Liver (tissue), 9 donors: ENCODE measurements around the gene CCR9. TPM values are rescaled to one million over a fixed set of nuclear protein-coding genes. Genes with fewer than 3 reads are reported as not detected.

Experiments used
- DNase-seq: peaks from one replicate; pipeline ENCODE4 v3.0.0-alpha.2; 2017; ENCODE audit warnings: low spot score
- H3K27ac ChIP-seq, 2 donors: one replicate each; pipeline ENCODE4 v1.7.0; 2013; ENCODE audit warnings: inconsistent platforms in 2 of 2, low read length in 2 of 2, control low read depth in 1 of 2, low read depth in 1 of 2, mild to moderate bottlenecking in 1 of 2
- H3K27me3 ChIP-seq, 4 donors: one replicate each; pipeline versions ENCODE4 v1.6.1 to v1.7.0; 2013; ENCODE audit warnings: low read length in 3 of 4, inconsistent platforms in 1 of 4, mild to moderate bottlenecking in 1 of 4, moderate library complexity in 1 of 4; ENCODE audit not compliant: control insufficient read depth in 4 of 4, insufficient read depth in 4 of 4
- H3K36me3 ChIP-seq, 4 donors: one replicate each; pipeline versions ENCODE4 v1.6.1 to v1.7.0; 2013; ENCODE audit warnings: low read length in 3 of 4, mild to moderate bottlenecking in 3 of 4, low read depth in 1 of 4, moderate library complexity in 1 of 4; ENCODE audit not compliant: control insufficient read depth in 4 of 4, insufficient read depth in 3 of 4
- H3K4me1 ChIP-seq, 4 donors: one replicate each; pipeline versions ENCODE4 v1.6.1 to v1.7.0; 2013; ENCODE audit warnings: low read length in 3 of 4, mild to moderate bottlenecking in 3 of 4, moderate library complexity in 1 of 4; ENCODE audit not compliant: control insufficient read depth in 4 of 4, insufficient read depth in 4 of 4
- H3K4me3 ChIP-seq, 3 donors: one replicate each; pipeline versions ENCODE4 v1.6.1 to v1.7.0; 2013; ENCODE audit warnings: low read length in 3 of 3, control low read depth in 1 of 3, low read depth in 1 of 3, mild to moderate bottlenecking in 1 of 3
- H3K9ac ChIP-seq, 2 donors: one replicate each; pipeline ENCODE4 v1.7.0; 2013; ENCODE audit warnings: low read length in 2 of 2, mild to moderate bottlenecking in 2 of 2, moderate library complexity in 2 of 2, control low read depth in 1 of 2, low read depth in 1 of 2
- H3K9me3 ChIP-seq, 4 donors: one replicate each; pipeline versions ENCODE4 v1.6.1 to v1.7.0; 2013; ENCODE audit warnings: low read length in 3 of 4; ENCODE audit not compliant: control insufficient read depth in 4 of 4
- ATF3 ChIP-seq: IDR thresholded peaks from 2 replicates; pipeline ENCODE4 v1.6.1; 2016; ENCODE audit warnings: antibody characterized with exemption
- EGR1 ChIP-seq, 2 donors: IDR thresholded peaks; 2 replicates each; pipeline ENCODE4 v1.6.1; 2016 to 2018; ENCODE audit warnings: antibody characterized with exemption in 2 of 2, low read depth in 2 of 2
- FOXA1 ChIP-seq: IDR thresholded peaks from 2 replicates; pipeline ENCODE4 v1.6.1; 2016; ENCODE audit warnings: antibody characterized with exemption
- FOXA2 ChIP-seq: IDR thresholded peaks from 2 replicates; pipeline ENCODE4 v1.6.1; 2016; ENCODE audit warnings: antibody characterized with exemption
- GABPA ChIP-seq, 2 donors: IDR thresholded peaks in 1 of 2; conservative IDR thresholded peaks in 1 of 2; 2 replicates each; pipeline ENCODE4 v1.6.1; 2016; ENCODE audit warnings: antibody characterized with exemption in 2 of 2, mild to moderate bottlenecking in 1 of 2, moderate library complexity in 1 of 2
- HNF4A ChIP-seq, 2 donors: conservative IDR thresholded peaks; 2 replicates each; pipeline ENCODE4 v1.6.1; 2016; ENCODE audit warnings: antibody characterized with exemption in 2 of 2, mild to moderate bottlenecking in 2 of 2
- HNF4G ChIP-seq: IDR thresholded peaks from 2 replicates; pipeline ENCODE4 v1.6.1; 2016; ENCODE audit warnings: antibody characterized with exemption
- JUND ChIP-seq, 2 donors: IDR thresholded peaks; 2 replicates each; pipeline ENCODE4 v1.6.1; 2016; ENCODE audit warnings: antibody characterized with exemption in 2 of 2
- MAX ChIP-seq: IDR thresholded peaks from 2 replicates; pipeline ENCODE4 v1.6.1; 2016; ENCODE audit warnings: antibody characterized with exemption
- NR2F2 ChIP-seq: IDR thresholded peaks from 2 replicates; pipeline ENCODE4 v1.6.1; 2016; ENCODE audit warnings: antibody characterized with exemption
- RAD21 ChIP-seq, 2 donors: IDR thresholded peaks; 2 replicates each; pipeline ENCODE4 v1.6.1; 2016; ENCODE audit warnings: antibody characterized with exemption in 2 of 2, mild to moderate bottlenecking in 2 of 2
- RXRA ChIP-seq, 2 donors: IDR thresholded peaks; 2 replicates each; pipeline ENCODE4 v1.6.1; 2017 to 2018; ENCODE audit warnings: antibody characterized with exemption in 2 of 2, mild to moderate bottlenecking in 1 of 2
- SP1 ChIP-seq: IDR thresholded peaks from 2 replicates; pipeline ENCODE4 v1.6.1; 2018; ENCODE audit warnings: antibody characterized with exemption, mild to moderate bottlenecking
- TAF1 ChIP-seq: conservative IDR thresholded peaks from 2 replicates; pipeline ENCODE4 v1.6.1; 2016; ENCODE audit warnings: antibody characterized with exemption, mild to moderate bottlenecking
- YY1 ChIP-seq: IDR thresholded peaks from 2 replicates; pipeline ENCODE4 v1.6.1; 2016; ENCODE audit warnings: antibody characterized with exemption, mild to moderate bottlenecking
- whole genome bisulfite sequencing: extraction: QIAGEN DNeasy Blood & Tissue Kit; methylation state at CpG from one replicate; pipeline ENCODE4 v1.1.7; 2013; 5-methylcytosine and 5-hydroxymethylcytosine counted together
- polyA plus RNA-seq, 2 donors: library from polyadenylated mRNA; stranded (reverse) in 1 of 2; unstranded in 1 of 2; fragments of 200-250 nt in 1 of 2; fragments of >200 nt in 1 of 2; fragmentation: Nextera tagmentation in 1 of 2; extraction: Ambion mirVana in 1 of 2; gene quantifications; one replicate each; pipeline versions ENCODE4 v1.2.1 to v1.2.3, GENCODE V29; 2013 to 2015
- total RNA-seq, 2 donors: library from RNA; depleted of rRNA; stranded (reverse); fragments of >200 nt; gene quantifications; one replicate each; pipeline ENCODE4 v1.2.3, GENCODE V29; 2014
- TF ChIP-seq, protein P1 (sequence below): fragments of 150-350 bp; IDR thresholded peaks from 2 replicates; pipeline ENCODE4 v1.5.1; 2017; ENCODE audit warnings: improper control_type of control experiment, low read depth, low read length; ENCODE audit not compliant: missing input control
- TF ChIP-seq, protein P2 (sequence below): IDR thresholded peaks from 2 replicates; pipeline ENCODE4 v1.6.1; 2016; ENCODE audit warnings: antibody characterized with exemption, mild to moderate bottlenecking
- TF ChIP-seq, protein P3 (sequence below): IDR thresholded peaks from 2 replicates; pipeline ENCODE4 v1.6.1; 2016; ENCODE audit warnings: antibody characterized with exemption
- donor health status: healthy.
- donor health status: healthy.
- donor health status: healthy.
- donor health status: healthy.
- donor health status: healthy.

CCR9 gene
- total and polyA plus RNA-seq, 4 donors = 0.28 TPM; not detected in 3

DNA sequence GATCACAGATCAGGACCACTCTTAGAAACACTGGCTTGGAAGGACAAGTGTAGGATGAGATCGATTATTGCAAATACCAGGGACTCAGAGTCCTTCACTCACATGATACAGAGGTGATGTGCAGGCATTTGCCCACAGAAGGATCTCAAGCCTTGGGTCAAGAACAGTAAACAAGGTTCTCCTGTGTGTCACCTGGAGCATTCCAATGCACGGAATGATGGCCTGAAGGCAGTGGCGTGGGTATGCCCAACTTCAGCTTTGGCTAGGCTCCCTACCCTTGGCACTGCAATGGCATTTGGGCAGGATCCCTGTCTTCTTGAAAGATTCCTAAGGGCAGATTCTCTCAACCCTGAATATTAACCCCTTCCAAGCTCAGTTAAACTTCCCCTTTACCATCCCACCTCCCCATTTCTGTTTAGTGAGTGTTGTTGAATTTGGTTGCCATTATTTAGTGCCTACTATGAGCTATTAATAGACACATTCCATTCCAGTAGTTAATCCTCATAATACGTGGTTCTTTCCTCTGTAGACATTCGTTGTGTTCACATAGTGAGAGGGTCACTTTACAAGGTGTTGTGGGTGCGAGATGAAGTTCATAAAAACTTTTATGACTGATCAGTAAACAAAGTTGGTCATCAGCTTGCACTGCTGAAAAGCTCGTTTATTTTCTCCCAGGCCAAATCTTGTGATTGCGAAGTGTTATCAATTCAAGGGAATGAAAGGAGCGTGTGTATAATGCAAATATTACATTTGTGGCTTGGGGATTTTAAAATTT lies 43.3 kb upstream of the CCR9 start:
- Histone ChIP-seq H3K4me1 (peaks cover 2 to 29% (median 24%) of the 10 kb centered on the region in 4 donors), H3K27me3 (no peaks in the 10 kb centered on the region), H3K4me3 (no peak overlapping the region), H3K27ac (no peak overlapping the region), H3K36me3 (no peaks in the 10 kb centered on the region), H3K9me3 (no peaks in the 10 kb centered on the region), H3K9ac (no peak overlapping the region)
- TF ChIP-seq YY1 (no peak), HNF4G (no peak), TAF1 (no peak)
- TF ChIP-seq, protein P1, sequence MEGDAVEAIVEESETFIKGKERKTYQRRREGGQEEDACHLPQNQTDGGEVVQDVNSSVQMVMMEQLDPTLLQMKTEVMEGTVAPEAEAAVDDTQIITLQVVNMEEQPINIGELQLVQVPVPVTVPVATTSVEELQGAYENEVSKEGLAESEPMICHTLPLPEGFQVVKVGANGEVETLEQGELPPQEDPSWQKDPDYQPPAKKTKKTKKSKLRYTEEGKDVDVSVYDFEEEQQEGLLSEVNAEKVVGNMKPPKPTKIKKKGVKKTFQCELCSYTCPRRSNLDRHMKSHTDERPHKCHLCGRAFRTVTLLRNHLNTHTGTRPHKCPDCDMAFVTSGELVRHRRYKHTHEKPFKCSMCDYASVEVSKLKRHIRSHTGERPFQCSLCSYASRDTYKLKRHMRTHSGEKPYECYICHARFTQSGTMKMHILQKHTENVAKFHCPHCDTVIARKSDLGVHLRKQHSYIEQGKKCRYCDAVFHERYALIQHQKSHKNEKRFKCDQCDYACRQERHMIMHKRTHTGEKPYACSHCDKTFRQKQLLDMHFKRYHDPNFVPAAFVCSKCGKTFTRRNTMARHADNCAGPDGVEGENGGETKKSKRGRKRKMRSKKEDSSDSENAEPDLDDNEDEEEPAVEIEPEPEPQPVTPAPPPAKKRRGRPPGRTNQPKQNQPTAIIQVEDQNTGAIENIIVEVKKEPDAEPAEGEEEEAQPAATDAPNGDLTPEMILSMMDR = no peak
- DNase-seq = no peak
- WGBS = 87% methylated on average over 9 of the region's 9 CpGs

DNA sequence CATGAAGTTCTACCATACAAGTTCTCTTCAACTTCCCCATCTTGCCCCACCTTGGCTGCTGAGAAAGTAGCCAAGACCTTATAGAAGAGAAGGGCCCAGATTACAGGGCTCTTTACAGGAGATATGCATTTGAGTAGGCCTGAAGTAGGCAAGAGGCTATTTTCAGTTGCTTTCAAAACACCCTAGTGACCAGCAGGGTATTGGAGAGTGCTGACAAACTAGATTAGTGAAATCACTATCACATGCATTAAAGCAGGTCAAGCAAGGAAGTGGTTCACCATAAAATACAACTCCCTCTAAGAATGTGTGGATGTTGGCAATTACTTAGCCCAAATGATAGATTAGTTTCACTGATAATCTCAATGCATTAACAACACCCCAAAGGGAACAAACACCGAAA lies 41.7 kb upstream of the CCR9 start:
- WGBS = 91% methylated on average over 1 of the region's 1 CpG
- Histone ChIP-seq H3K4me3 (no peak overlapping the region), H3K27ac (no peak overlapping the region), H3K9ac (no peak overlapping the region), H3K9me3 (no peaks in the 10 kb centered on the region), H3K27me3 (no peaks in the 10 kb centered on the region), H3K4me1 (peaks cover 2 to 18% (median 15%) of the 10 kb centered on the region in 4 donors), H3K36me3 (no peaks in the 10 kb centered on the region)
- no peak for DNase-seq
- TF ChIP-seq JUND (IDR thresholded peaks at IDR 0.05) (no peak), HNF4G (no peak), ATF3 (no peak), RAD21 (IDR thresholded peaks at IDR 0.05) (no peak), FOXA2 (no peak), SP1 (no peak), HNF4A (conservative IDR thresholded peaks at IDR 0.05) (no peak), FOXA1 (no peak), NR2F2 (no peak), RXRA (IDR thresholded peaks at IDR 0.05) (no peak), GABPA (IDR thresholded peaks at IDR 0.05 in 1 of 2, conservative IDR thresholded peaks at IDR 0.05 in 1 of 2) (no peak), MAX (no peak), EGR1 (IDR thresholded peaks at IDR 0.05; ENCODE audit: low read depth in 2 of 2) (no peak), TAF1 (no peak), YY1 (no peak)
- TF ChIP-seq, protein P1 = no peak
- TF ChIP-seq, protein P2, sequence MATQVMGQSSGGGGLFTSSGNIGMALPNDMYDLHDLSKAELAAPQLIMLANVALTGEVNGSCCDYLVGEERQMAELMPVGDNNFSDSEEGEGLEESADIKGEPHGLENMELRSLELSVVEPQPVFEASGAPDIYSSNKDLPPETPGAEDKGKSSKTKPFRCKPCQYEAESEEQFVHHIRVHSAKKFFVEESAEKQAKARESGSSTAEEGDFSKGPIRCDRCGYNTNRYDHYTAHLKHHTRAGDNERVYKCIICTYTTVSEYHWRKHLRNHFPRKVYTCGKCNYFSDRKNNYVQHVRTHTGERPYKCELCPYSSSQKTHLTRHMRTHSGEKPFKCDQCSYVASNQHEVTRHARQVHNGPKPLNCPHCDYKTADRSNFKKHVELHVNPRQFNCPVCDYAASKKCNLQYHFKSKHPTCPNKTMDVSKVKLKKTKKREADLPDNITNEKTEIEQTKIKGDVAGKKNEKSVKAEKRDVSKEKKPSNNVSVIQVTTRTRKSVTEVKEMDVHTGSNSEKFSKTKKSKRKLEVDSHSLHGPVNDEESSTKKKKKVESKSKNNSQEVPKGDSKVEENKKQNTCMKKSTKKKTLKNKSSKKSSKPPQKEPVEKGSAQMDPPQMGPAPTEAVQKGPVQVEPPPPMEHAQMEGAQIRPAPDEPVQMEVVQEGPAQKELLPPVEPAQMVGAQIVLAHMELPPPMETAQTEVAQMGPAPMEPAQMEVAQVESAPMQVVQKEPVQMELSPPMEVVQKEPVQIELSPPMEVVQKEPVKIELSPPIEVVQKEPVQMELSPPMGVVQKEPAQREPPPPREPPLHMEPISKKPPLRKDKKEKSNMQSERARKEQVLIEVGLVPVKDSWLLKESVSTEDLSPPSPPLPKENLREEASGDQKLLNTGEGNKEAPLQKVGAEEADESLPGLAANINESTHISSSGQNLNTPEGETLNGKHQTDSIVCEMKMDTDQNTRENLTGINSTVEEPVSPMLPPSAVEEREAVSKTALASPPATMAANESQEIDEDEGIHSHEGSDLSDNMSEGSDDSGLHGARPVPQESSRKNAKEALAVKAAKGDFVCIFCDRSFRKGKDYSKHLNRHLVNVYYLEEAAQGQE = no peak
- TF ChIP-seq, protein P3, sequence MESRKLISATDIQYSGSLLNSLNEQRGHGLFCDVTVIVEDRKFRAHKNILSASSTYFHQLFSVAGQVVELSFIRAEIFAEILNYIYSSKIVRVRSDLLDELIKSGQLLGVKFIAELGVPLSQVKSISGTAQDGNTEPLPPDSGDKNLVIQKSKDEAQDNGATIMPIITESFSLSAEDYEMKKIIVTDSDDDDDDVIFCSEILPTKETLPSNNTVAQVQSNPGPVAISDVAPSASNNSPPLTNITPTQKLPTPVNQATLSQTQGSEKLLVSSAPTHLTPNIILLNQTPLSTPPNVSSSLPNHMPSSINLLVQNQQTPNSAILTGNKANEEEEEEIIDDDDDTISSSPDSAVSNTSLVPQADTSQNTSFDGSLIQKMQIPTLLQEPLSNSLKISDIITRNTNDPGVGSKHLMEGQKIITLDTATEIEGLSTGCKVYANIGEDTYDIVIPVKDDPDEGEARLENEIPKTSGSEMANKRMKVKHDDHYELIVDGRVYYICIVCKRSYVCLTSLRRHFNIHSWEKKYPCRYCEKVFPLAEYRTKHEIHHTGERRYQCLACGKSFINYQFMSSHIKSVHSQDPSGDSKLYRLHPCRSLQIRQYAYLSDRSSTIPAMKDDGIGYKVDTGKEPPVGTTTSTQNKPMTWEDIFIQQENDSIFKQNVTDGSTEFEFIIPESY = no peak
